IPS-15b (cell line): ENCODE results near the gene OTC.

Experiments used
- H3K27me3 ChIP-seq: one replicate; pipeline ENCODE4 v1.6.1; 2013; ENCODE audit warnings: low read length; ENCODE audit not compliant: control insufficient read depth, insufficient read depth
- H3K36me3 ChIP-seq: one replicate; pipeline ENCODE4 v1.6.1; 2013; ENCODE audit warnings: low read length; ENCODE audit not compliant: control insufficient read depth, insufficient read depth
- H3K4me1 ChIP-seq: one replicate; pipeline ENCODE4 v1.6.1; 2013; ENCODE audit warnings: mild to moderate bottlenecking, low read length; ENCODE audit not compliant: control insufficient read depth, insufficient read depth
- H3K4me3 ChIP-seq: one replicate; pipeline ENCODE4 v1.5.1; 2013; ENCODE audit warnings: low read depth, low read length
- H3K9ac ChIP-seq: one replicate; pipeline ENCODE4 v1.6.1; 2013; ENCODE audit warnings: low read depth, mild to moderate bottlenecking, low read length
- H3K9me3 ChIP-seq: one replicate; pipeline ENCODE4 v1.6.1; 2013; ENCODE audit warnings: mild to moderate bottlenecking, low read length; ENCODE audit not compliant: control insufficient read depth, insufficient read depth

The OTC gene

GRCh38 chrX:38352362-38352761 is at the start of gene OTC:
TSS of gene OTC (plus strand) at chrX:38352604. CDS start at chrX:38352697, 93 bp downstream.
- H3K9ac ChIP-seq, result no peak within 1 kb of the TSS
- no peak within 1 kb of the TSS for H3K4me3 ChIP-seq
- H3K36me3 ChIP-seq, result no peaks in the 10 kb centered on the region

DNA sequence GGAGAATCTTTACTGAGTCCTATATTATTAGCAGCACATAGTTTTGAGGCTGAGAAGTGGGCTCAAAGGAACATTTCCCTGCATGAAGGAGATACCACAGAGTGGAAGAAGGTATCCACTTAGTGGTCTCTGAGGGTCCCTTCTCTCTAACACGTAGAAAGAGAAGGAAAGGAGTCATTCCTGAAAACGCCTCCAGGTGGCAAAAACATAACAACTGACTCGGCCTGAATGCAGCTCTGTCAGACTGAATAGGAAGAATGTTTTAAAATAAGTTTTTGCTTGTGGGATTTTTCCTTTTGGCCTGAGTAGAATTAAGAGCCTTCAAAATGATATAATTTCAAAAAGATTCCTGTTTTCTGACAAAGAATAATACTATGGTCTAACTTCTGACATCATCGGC is 48.4 kb upstream of the OTC start:
- H3K36me3 ChIP-seq, result no peaks in the 10 kb centered on the region
- H3K4me1 ChIP-seq, result no peaks in the 10 kb centered on the region
- H3K9me3 ChIP-seq, result no peaks in the 10 kb centered on the region
- no peak overlapping the region for H3K9ac ChIP-seq
- no peaks in the 10 kb centered on the region for H3K27me3 ChIP-seq
- no peak overlapping the region for H3K4me3 ChIP-seq

More at GRCh38 chrX:38352362-38352761, at the start of gene OTC:
- Histone ChIP-seq H3K9me3 (no peaks in the 10 kb centered on the region), H3K4me1 (no peaks in the 10 kb centered on the region), H3K27me3 (no peaks in the 10 kb centered on the region)

- Histone ChIP-seq H3K9ac (no peak overlapping the region), H3K9me3 (no peaks in the 10 kb centered on the region), H3K4me3 (no peak overlapping the region), H3K4me1 (no peaks in the 10 kb centered on the region), H3K36me3 (no peaks in the 10 kb centered on the region), H3K27me3 (no peaks in the 10 kb centered on the region)
Observed at GRCh38 chrX:38305971-38306370, 46.4 kb upstream of the OTC start.

DNA sequence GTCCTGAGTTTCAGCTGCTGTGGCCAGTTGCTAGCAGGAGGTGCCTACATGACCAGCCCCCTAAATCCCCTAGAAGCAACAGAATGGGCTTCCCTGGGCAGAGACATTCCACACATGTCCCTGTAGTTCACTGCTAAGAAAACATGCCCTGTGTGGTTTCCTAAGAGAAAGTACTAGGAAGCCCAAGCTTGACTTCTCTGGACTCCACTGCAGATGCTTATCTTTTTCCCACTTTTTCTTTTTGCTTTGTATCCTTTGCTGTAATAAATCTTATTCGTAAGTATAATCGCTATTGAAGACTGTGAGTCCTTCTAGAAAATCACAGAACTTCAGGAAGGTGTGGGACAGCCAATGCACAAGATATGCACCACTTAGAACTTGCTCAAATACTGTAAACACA is 40.7 kb upstream of the OTC start:
- Histone ChIP-seq H3K9ac (no peak overlapping the region), H3K4me1 (no peaks in the 10 kb centered on the region), H3K9me3 (no peaks in the 10 kb centered on the region), H3K27me3 (no peaks in the 10 kb centered on the region), H3K36me3 (peaks cover 2% of the 10 kb centered on the region), H3K4me3 (no peak overlapping the region)

- Histone ChIP-seq H3K9me3 (no peaks in the 10 kb centered on the region), H3K9ac (no peak overlapping the region), H3K36me3 (peaks cover 2% of the 10 kb centered on the region), H3K4me3 (no peak overlapping the region), H3K27me3 (no peaks in the 10 kb centered on the region), H3K4me1 (no peaks in the 10 kb centered on the region)
Observed at GRCh38 chrX:38312436-38312835, 40.0 kb upstream of the OTC start.

DNA sequence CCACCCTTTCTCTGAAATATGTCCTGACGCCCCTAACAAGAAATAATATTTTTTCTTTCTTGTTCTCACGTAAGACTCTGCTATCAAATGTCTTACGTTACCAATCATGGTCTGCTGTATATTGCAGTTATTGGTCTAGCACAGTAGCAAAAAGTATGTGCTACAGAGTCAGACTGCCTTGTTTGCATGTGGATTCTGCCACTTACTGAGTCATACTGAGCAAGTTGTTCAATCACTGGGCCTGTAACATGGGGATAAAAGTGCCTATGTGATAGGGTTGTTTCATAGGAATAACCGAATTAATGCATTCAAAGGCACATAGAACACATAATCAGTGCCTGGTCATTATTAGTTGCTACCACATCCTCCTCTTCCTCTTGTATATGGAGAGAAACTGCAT is 39.2 kb upstream of the OTC start:
- H3K4me3 ChIP-seq, result no peak overlapping the region
- peaks cover 2% of the 10 kb centered on the region for H3K36me3 ChIP-seq
- H3K4me1 ChIP-seq, result no peaks in the 10 kb centered on the region
- H3K9ac ChIP-seq, result no peak overlapping the region
- no peaks in the 10 kb centered on the region for H3K27me3 ChIP-seq
- no peaks in the 10 kb centered on the region for H3K9me3 ChIP-seq

GRCh38 chrX:38315186-38315585 is 37.2 kb upstream of the OTC start:
- Histone ChIP-seq H3K27me3 (no peaks in the 10 kb centered on the region), H3K4me3 (no peak overlapping the region), H3K4me1 (no peaks in the 10 kb centered on the region), H3K36me3 (peaks cover 2% of the 10 kb centered on the region), H3K9me3 (no peaks in the 10 kb centered on the region), H3K9ac (no peak overlapping the region)

GRCh38 chrX:38318196-38318595 is 34.2 kb upstream of the OTC start:
- Histone ChIP-seq H3K9ac (no peak overlapping the region), H3K4me1 (no peaks in the 10 kb centered on the region), H3K9me3 (no peaks in the 10 kb centered on the region)

DNA sequence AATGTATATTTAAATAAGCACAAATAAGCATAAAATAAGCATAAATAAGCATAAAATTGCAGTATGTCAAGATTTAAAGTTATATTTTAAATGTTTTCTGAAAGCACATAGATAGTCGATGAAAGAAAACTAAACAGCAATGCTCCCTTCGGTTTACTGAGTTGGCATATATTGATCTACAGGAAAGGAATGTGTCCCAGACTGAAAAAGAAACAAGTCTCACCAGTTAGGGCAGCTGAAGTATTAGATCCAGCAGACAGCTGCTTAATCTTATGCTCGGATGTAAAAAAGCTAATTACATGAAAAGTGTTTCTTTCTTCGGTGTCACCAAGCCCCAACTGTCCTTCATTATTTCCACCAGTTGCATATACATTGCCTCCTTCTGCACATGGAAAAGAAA is 33.8 kb upstream of the OTC start:
- Histone ChIP-seq H3K9me3 (no peaks in the 10 kb centered on the region), H3K27me3 (no peaks in the 10 kb centered on the region), H3K9ac (no peak overlapping the region), H3K36me3 (peaks cover 2% of the 10 kb centered on the region), H3K4me3 (no peak overlapping the region), H3K4me1 (no peaks in the 10 kb centered on the region)

More at GRCh38 chrX:38318196-38318595, 34.2 kb upstream of the OTC start:
- H3K36me3 ChIP-seq, result peaks cover 2% of the 10 kb centered on the region
- H3K4me3 ChIP-seq, result no peak overlapping the region
- H3K27me3 ChIP-seq, result no peaks in the 10 kb centered on the region

DNA sequence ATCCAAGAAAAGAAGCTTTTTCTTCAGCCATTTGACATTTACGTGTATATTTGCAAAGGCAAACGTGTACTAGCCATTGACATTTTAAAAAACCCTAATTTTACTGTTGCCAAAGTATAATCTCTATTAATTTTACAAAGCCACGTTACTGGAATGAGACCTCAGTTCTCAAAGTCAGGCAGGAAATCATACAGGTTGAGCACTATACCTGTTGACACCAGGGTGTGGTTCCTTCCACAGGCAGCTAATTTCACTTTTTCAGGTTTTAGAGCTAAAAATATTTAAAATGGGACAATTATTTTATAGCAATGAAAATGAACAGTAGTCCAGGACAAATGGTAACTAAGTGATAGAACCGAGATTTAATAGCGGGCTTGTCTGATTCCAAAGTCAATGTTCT is 31.6 kb upstream of the OTC start:
- Histone ChIP-seq H3K9ac (no peak overlapping the region), H3K9me3 (no peaks in the 10 kb centered on the region), H3K4me3 (no peak overlapping the region), H3K27me3 (no peaks in the 10 kb centered on the region), H3K4me1 (no peaks in the 10 kb centered on the region), H3K36me3 (no peaks in the 10 kb centered on the region)

- no peak overlapping the region for H3K9ac ChIP-seq
- peak overlapping the region; percentile 60 for H3K4me3 ChIP-seq
- H3K27me3 ChIP-seq, result no peaks in the 10 kb centered on the region
- H3K4me1 ChIP-seq, result no peaks in the 10 kb centered on the region
- H3K9me3 ChIP-seq, result no peaks in the 10 kb centered on the region
- H3K36me3 ChIP-seq, result no peaks in the 10 kb centered on the region
Observed at GRCh38 chrX:38326086-38326485, 26.3 kb upstream of the OTC start.

- H3K36me3 ChIP-seq, result no peaks in the 10 kb centered on the region
- no peak within 1 kb of the TSS for H3K9ac ChIP-seq
- H3K27me3 ChIP-seq, result no peaks in the 10 kb centered on the region
- no peaks in the 10 kb centered on the region for H3K4me1 ChIP-seq
- peak within 1 kb of the TSS; percentile 60 for H3K4me3 ChIP-seq
- H3K9me3 ChIP-seq, result no peaks in the 10 kb centered on the region
Observed at GRCh38 chrX:38327007-38327774, 25.2 kb upstream of the OTC start, which contains the start of gene RPGR. TSS of gene RPGR (minus strand) at chrX:38327509. CDS start at chrX:38327367, 142 bp downstream.
